ENCODE data around the gene ZFP36L1.

ZFP36L1 gene

DNA sequence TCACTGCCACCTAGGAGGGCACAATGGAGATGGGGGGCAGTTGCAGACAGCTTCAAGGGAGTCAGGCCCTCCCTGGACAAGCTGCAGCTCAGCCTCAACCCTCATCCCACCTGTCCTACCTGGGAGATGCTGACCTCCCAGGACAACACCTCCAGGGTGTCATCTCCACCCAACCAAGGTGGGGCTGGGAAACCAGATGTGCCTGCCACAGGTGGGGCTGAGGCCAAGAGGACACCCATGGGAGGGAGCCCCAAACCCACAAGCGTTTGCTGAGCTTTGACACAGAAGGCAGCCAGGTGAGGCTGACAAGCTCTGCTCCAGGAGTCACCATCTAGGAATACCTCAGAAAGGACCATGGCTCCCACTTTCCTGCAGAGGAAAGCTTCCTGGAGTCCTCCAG is 31.5 kb downstream of the ZFP36L1 start:
- DNase-seq: no peak

DNA sequence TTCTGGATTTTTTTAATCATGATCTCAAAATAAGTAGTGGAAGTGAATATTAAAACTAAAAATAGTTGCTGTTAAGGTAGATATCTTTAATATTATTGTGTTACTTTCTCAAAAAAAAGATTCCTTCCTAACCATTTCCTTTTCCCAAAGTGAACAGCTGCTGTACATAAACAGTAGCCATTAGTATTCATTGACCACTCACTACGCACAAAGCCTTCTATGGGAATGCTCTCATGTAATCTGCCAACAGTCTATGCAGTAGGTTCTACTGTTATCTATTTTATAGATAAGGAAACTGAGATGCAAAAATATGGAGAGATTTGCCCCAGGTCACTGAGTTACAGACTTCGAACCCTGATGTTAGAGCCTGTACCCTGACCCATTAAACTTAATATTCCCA is 32.1 kb downstream of the ZFP36L1 start:
- DNase-seq: no peak

DNA sequence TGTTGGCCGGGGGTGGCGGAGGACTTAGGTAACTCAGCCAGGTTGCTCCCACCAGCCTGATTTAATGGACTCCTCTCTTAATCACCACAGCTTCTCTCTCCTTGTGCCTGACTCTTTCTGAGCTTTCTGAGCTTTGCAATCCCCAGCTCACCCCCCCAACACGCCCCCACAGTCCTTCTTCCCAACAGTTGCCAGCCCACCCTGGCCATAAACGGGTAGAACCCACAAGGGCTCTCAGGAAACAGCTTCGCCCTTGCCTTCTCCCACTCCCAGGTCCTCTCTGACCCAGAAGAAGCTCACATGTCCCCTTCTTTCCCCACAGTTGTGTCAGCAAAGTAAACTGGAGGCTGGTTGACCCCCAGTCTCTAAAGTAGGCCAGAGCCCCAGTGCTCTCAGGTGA is 32.9 kb downstream of the ZFP36L1 start:
- DNase-seq: no peak

DNA sequence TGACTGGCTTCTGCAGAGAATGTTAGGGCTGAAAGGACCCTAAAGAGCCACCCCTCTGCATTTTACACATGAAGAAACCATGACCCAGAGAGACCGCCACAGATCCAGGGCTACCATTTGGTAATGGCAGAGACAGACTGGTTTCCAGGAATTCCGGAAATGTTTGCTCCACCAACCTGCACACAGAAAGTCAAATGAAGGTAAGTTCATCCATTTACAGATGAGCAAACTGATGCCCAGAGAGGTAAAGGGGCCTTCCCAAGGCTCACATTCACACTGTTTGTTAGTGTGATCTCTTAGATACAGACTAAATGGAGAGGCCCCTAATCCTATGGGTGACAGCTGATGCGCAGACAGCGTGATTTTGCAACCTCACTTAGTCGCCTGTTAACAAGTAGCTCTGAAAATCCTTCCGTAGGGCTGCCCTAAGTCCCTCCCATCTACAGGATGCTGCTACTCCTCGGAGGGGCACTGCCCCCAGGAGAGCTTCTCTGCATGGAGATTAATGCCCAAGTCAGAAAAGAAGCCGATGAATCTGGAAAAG is 33.8 kb downstream of the ZFP36L1 start:
- DNase-seq: no peak

DNA sequence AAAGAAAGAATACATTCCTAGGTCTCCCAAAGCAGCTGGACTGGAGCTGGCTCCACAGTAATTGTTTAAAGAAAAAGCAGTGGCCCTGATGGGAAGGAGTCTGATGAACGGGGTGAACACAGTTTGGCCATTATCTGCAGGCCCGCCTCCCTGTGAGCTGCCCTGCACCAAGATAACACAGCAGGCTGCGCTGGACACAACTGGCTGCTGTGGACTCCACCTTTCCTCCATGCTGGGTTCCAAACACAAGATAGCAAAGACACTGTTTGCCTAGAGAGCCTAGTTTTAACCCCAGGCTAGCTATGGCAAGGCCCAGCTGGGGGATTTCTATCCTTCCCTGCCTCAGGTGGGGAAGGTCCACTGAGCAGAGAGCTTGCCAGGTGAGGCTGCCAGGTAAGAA is 34.6 kb downstream of the ZFP36L1 start:
- DNase-seq: no peak

DNA sequence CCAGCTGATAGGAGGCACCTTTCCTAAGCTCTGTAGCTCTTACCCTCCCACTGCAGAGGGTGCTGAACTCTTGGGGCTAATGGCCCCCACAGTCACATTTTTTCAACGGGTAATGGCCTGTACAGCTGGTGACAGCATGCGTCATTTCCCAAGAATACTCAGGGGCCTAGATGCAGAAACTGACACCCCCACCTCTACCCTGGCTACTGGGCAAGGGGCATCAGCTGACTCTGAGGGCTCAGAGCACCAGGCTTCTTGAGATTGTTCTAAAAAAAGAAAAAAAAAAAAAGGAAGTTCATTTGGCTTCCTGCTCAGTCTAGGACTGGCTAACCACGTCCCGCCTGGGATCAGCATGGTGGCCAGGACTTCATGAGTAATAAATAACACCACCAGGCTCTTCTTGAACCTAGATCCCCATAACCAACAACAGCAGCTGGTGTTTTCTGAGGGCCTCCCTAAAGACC is 35.2 kb downstream of the ZFP36L1 start:
- no peak for DNase-seq

DNA sequence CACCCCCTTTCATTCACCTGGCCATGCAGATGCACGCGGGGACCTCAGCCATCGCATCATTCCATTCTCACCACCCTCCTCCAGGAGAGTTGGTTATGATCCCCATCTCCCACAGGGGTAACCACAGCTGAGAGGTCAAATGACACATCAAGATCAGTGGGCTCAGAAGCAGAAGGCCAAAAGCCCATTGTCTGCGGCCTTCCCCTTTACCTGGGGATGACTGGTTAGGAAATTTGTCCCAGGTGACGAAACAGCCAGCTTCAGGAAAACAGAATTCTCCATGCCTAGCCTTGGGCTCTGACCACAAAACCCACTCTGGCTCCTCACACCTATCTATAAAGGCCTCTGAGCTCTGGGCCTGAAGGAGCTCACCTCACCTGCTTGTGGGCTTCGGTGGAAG is 36.1 kb downstream of the ZFP36L1 start:
- no peak for DNase-seq

DNA sequence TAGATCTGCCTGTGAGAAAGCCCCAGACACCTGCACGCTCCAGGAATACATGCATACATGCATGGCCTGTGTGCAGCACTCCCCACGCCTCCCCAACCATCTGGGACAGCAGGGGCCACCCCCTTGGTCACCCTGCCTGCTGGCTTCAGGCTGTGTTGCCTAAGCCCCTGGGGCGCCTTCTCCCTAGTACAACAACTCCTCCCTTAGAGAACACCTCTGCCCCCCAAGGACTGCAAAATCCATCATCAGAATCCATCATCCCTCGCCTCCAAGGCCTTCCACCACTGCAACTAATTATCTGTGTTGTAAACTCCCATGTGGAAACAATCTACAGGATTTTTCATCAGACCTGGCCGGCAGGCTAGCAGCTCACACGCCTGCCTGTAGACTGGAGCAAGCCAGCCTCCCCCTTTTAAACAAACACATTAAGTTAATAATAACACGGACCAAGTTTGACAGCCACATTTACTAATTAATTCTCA is 36.8 kb downstream of the ZFP36L1 start:
- no peak for DNase-seq

DNA sequence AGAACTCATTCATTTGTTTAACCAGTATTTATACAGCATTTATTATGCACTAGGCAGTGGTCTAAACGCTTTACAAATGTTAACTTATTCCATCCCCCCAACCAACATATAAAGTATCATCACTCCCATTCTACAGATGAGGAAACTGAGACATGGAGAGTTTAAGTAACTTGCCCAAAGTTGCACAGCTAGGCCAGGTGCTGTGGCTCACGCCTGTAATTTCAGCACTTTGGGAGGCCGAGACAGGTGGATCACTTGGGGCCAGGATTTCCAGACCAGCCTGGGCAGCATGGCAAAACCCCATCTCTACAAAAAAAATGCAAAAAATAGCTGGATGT is 37.9 kb downstream of the ZFP36L1 start:
- no peak for DNase-seq

DNA sequence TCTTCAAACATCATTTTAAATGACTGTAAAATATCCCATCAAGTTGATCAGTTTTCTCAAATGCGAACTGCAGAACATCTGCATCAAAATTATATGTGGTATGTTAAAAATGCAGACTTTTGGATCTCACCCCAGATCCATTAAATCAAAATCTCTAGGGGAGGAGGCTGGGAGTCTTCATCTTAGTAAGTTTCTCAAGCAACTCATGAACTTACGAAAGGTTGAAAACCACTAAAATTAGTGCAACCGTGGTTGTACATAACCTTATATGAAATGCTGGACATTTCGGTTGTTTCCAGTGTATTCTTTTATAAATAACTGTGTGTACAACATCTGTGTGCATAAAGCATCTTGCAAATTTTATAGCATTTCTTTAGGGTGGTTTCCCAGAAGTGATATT is 39.2 kb downstream of the ZFP36L1 start:
- no peak for DNase-seq

DNA sequence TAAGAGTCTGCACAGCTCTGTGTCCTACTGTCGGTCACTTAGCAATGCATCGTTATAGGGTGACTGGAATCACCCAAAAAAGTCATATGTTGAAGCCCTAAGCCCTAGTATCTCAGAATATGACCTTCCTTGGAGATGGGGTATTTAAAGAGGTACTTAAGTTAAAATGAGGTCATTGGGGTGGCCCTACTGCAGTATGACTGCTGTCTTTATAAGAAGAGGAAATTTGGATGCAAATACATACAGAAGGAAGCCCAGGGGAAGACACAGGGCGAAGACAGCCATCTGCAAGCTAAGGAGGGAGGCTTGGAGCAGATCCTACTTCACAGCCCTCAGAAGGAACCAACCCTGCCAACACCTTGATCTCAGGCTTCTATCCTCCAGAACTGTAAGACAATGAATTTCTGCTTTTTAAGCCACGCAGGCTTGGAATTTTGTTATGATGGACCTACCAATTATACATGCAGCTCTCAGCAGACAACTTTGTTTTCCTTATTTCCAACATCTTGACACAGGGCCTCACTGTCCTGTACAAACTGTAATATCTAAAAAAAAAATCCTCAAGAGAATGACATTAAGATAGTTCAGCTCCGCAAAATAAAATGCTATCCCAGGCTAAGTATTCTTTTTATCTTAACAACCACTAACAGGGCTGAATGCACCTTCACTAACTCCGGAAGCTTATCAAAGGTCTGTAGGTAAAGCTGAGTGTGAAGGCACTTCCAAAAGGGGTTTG is 40.4 kb downstream of the ZFP36L1 start:
- DNase-seq: no peak

DNA sequence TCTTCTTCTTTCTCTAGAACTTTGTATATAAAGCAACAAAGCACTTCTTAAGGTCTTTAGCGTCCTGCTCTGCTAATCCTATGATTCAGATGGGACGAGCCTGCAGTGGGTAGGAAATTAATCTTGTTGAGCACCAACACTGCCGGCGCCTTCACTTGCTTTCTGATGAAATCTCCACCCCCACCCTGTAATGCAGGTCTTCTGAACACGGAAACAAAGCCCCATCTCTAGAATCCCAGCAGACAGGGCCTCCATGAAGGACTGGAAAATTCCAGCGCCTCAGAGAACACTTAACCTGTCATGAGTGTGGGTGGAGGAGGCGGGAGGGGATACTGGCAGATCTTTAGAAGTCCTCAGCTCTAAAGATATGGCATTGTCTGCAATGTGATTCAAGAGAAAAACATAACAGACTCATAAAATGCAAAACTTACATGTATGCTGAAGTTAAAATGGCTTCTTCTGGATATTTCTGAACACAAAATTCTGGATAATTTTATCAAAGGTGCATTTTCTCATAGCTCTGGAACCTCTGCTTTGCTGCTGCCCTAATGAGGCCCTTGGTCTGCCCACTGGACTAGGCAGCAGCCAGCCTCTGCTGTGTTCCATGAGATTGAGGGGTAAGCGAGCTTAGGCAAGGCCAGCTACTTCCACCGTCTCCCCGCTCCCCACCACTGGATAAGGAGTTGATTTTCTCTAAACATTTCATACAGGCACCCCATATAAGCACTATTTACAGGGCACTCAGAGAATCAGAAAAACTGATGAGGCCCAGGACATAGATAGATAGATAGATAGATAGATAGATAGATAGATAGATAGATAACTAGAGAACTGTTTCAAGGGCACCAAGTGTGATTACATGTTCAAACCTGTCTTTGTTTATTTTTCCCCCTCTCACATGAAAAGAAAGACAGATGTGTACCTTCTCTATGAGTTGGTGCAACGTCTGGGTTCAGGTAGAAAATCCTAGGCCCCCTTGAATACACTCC is 43.1 kb downstream of the ZFP36L1 start:
- DNase-seq: no peak

DNA sequence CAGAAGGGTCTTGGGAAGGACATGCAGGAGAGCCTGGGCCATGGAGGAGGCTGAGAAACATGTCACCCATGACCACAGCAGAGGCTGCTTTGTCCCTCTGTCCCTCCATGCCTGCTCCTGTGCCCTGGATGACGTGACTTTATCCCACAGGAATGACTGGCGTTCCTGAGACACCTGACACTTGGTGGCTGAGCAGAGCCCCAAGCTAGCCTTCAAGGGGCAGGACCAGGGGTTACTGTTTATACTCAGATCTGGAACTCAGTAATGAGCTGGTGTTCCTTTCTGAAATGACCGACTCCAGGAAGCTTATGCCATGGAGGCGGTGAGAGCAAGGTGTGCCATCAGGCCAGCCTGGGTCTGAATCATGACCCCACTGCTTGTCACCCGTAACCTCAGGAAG is 44.2 kb downstream of the ZFP36L1 start:
- DNase-seq: no peak

DNA sequence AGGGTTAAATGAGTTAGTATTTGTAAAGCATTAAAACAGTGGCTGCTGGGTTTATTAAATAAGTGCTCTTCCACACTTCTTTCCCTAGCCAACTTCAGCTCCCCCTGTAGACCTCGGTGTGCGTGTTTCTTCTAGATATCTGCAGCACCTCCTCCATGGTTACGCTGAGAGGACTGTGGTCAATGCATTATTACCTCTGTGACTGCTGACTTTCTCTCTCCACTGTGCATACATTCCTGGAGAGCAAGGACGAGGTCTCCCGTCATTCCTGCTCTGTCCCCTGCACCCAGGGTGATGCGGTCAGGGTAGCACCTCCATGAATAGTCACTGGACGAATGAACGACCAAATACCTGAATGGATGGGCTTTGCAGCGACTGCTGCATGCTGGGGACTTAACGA is 44.6 kb downstream of the ZFP36L1 start:
- no peak for DNase-seq

DNA sequence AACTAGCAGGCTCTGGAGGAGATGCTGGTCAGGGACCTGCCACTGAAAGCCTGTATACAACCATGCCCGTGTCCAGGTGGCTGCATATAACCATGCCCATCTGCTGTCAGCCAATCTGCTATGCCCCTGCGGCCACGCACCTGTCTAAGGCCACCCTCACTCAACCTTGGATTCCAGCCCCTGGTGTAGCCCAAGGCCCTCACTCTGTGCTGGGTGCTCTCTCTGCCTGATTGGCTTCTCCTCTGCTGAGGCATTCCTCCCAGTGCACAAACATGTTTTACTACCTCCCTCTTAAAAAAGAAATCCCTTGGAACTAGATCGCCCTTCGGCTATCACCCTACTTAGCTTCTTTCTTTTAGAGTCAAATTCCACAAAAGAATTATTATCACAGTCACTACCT is 45.5 kb downstream of the ZFP36L1 start:
- DNase-seq: no peak

DNA sequence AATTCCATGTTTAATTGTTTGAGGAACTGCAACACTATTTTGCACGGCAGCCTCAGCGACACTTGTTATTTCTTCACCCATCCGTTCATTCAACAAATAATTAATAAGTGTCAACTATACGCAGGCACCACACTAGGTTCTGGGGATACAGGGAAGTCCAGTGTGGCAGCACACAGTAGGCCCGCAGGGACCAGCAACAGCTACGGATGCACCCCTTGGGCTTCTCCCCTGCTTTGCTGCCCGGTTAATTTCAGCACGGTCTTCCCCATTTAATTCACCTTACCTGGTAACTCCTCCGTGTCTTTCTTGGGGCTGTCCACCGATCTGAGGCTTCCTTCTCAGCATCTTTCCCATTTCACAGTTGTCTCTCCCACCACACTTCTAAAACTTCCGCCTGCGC is 48.3 kb downstream of the ZFP36L1 start:
- DNase-seq: no peak

DNA sequence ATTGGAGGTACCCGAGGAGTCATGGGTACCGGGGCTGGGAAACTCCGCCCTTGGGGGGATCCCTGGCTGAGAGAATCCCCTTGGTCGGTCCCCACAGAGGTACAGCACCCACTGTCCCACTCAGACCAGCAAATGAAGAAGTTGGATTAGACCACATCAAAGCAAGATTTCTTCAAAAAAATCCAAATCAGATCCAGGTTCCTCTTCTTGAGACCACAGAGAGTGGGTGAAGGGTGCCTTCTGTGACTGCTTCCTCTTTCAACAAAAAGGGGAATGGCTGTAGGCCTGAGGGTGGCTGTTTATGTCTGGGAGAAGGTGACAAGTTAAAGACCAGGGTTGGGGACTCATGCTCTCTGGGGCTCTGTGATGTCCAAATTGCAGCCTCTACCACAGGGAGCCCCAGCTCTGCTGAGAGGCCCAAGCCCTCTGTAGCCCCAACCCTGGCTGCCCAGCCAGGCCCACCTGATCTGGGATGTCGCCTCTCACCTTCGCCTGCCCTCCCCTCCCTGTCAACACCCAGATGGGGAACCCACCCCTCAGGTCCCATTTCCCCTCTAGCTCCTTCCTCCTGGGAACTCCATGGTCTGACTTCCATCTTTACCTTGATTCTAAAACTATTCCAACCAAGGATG is 50.9 kb downstream of the ZFP36L1 start:
- no peak for DNase-seq

DNA sequence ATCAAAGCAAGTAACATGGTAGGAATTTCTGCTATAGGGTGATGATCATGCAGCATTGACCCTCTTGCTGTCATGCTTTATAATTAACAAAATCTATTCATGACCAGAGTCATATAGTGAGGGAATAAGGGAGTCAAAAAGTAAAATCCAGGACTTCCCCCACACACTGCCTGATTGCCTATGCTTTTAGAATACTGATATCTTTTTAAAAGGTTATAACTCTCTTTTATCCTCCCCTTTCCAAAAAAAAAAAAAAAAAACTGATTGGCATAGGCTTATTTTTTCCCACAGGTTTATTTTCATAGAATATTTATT is 51.4 kb downstream of the ZFP36L1 start:
- DNase-seq: no peak

DNA sequence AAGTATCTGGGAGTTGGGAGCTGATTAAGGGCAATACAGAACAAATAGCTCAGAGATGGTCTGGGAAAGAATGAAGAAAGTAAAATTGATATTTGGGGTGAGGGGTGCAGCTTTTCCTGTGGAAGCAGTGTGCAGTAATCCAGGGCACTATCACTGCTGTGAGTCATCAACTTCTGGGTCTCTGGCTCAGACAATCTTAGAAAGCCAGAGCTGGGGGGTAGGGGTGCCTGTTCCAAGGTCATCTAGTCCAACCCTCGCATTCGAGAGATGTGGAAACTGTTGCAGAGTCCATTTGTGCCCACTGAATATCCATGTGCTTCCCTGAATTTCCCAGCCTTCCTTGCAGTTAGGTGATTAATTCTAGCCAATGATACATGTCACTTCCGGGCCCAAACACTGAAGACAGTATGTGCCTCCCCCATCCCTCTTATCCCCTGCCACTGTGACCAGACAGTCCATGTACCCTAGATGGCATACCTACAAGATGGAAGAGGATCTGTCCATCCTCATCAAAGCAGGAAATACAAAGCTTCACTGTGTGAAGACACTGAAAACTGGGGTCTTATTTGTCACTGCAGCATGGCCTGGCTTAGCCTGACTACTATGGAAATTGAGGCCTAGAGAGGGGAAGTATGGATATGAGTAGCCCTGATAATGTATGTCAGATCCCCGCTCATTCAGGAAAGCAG is 51.9 kb downstream of the ZFP36L1 start:
- DNase-seq: no peak

DNA sequence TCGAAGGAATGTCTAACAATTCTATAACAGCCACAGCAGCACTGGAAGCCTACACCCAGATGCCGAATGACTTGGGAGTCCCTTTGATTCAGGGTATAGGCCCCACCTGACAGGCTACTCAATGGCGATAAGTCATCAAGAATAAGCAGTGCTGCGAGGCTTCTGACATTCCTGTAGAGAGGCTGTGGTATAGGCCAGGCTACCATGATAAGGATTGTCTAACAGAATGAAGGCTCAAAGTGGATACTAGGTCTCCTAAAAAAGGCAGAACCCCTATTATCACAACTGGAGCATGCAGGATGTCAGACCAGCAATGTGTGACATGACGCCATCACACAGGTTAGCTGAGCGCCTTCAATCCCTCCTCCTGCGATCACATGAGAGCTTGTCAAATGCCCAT is 53.2 kb downstream of the ZFP36L1 start:
- no peak for DNase-seq

DNA sequence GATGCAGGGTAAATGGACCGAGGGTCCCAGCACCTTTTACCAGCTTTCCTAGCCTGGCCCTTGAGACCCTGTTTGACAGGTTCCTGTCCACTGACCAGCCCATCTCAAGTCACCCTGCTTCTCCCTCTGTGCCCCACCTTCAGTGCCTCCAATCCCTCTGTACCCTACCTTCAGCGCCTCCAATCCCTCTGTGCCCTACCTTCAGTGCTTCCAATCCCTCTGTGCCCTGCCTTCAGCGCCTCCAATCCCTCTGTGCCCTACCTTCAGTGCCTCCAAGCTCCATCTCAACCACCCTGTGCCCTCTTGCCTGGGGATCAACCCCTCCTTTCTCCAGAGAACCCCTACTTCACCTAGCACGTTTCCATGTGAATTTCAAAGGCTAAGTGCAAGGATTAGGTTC is 54.3 kb downstream of the ZFP36L1 start:
- DNase-seq: no peak

Measured in NCI-H1048 (cell line).